Urinary bladder (tissue), 4 donors: ENCODE measurements around the gene HEY2. TPM values are rescaled to one million over a fixed set of nuclear protein-coding genes. Genes with fewer than 3 reads are reported as not detected.

Experiments used
- DNase-seq: peaks from one replicate; pipeline ENCODE4 v3.0.0-alpha.2; 2015; ENCODE audit errors: extremely low spot score
- H3K27ac ChIP-seq: one replicate; pipeline ENCODE4 v1.5.1; 2013; ENCODE audit warnings: low read depth, mild to moderate bottlenecking, moderate library complexity
- H3K36me3 ChIP-seq: one replicate; pipeline ENCODE4 v1.6.1; 2013; ENCODE audit warnings: mild to moderate bottlenecking, moderate library complexity; ENCODE audit not compliant: insufficient read depth
- H3K4me1 ChIP-seq: one replicate; pipeline ENCODE4 v1.6.1; 2013; ENCODE audit warnings: mild to moderate bottlenecking, moderate library complexity; ENCODE audit not compliant: insufficient read depth
- H3K4me3 ChIP-seq: one replicate; pipeline ENCODE4 v1.5.1; 2013; ENCODE audit warnings: low read depth, low read length
- WGBS: extraction: QIAGEN DNeasy Blood & Tissue Kit; methylation state at CpG from one replicate; pipeline ENCODE4 v1.1.7; 2013; 5-methylcytosine and 5-hydroxymethylcytosine counted together
- polyA plus RNA-seq: library from polyadenylated mRNA; stranded (reverse); fragments of 200-250 nt; gene quantifications from one replicate; pipeline ENCODE4 v1.2.3, GENCODE V29; 2013
- total RNA-seq: library from RNA; depleted of rRNA; stranded (reverse); fragments of >200 nt; gene quantifications from one replicate; pipeline ENCODE4 v1.2.3, GENCODE V29; 2014
- donor health status: healthy with polysubstance abuse.
- donor health status: healthy.

HEY2 gene
- total and polyA plus RNA-seq, 2 donors, result 3.0 to 5.6 TPM

GRCh38 chr6:125790358-125791150, 41.1 kb downstream of the HEY2 start, which contains the start of gene NCOA7:
TSS of gene NCOA7 (plus strand) at chr6:125790960. CDS start at chr6:125815355, 24,395 bp downstream.
- Histone ChIP-seq H3K36me3 (no peaks in the 10 kb centered on the region), H3K27ac (peak within 1 kb of the TSS; percentile 98), H3K4me3 (peak within 1 kb of the TSS; percentile 87), H3K4me1 (peaks cover 1% of the 10 kb centered on the region)
- WGBS, result under 1% methylated on average over 100 of the region's 100 CpGs
- peak; percentile 58 for DNase-seq

DNA sequence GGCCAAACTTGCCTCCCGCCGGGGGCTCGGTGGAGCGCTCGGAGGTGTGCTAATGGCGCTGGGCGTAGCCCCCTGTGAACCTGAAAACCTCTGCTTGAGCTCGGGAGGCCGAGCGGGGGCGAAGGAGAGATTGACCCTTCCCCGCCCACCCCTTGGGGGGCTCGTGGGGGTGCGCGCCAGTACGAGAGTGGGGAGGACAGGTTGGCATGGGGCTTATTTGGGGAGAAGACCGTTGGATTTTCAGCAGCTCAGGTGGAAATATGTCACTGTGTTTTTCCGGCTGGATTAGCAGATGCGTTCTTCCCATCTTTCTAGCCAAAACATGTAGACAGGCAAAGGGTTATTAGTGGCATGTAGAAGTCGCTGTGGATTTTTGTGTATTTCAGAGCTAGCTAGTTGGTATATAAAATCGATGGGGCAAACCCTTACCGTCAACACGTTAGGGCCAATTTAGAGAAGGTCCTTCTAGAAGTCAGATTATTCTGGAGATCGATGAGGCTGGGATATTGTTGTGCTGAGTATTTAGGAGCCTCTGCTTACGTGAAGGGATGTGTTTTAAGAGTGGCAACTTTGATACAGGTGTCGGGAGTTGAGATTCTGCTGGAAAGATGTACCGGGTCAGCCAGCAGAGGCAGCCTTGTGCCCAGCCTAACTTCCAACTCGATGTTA, 41.9 kb downstream of the HEY2 start:
- H3K4me3 ChIP-seq, result peak overlapping the region; percentile 87
- peaks cover 2% of the 10 kb centered on the region for H3K4me1 ChIP-seq
- peak overlapping the region; percentile 68 for H3K27ac ChIP-seq
- H3K36me3 ChIP-seq, result no peaks in the 10 kb centered on the region
- no peak for DNase-seq
- under 1% methylated on average over 28 of the region's 28 CpGs for WGBS

DNA sequence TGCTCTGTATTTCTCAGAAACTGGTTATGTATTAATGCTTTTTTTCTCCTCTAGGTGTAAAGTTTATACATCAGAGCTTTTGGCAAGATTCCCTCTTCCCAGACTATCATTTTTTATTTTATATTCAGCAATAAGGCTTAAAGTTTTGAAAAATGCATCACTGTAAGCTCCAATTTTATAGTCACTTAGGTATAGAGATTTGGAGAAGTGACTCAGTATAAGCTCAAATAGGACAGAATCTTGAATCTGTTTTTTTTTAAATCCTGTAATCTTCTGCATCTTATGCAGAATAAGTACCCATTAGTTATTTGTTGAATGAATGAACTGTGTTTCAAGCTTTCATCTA, 42.4 kb downstream of the HEY2 start:
- H3K36me3 ChIP-seq, result no peaks in the 10 kb centered on the region
- DNase-seq, result no peak
- H3K4me3 ChIP-seq, result no peak overlapping the region
- H3K4me1 ChIP-seq, result peaks cover 2% of the 10 kb centered on the region
- H3K27ac ChIP-seq, result no peak overlapping the region

- H3K4me3 ChIP-seq, result no peak overlapping the region
- WGBS, result 74% methylated on average over 3 of the region's 3 CpGs
- H3K27ac ChIP-seq, result no peak overlapping the region
- H3K4me1 ChIP-seq, result peaks cover 2% of the 10 kb centered on the region
- H3K36me3 ChIP-seq, result no peaks in the 10 kb centered on the region
- no peak for DNase-seq
These were observed 42.7 kb downstream of the HEY2 start for GRCh38 chr6:125792172-125792571.

DNA sequence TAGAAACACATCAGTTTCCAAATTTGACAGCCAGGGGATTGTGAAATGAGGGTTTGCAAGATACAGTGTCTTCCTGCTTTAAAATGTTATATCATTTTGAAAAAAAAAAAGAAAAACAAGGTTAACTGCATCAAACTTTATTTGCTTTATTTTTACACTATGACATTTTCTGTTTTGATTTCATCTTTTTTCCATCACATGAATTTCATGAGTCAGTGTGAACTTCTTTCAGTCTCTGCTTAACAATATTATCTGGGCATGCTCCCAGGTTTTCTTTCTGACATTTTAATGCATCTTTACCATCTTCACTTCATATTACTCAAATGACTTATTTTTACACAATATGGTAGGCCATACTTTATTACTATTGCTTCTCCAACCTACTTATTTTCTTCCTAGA, 43.2 kb downstream of the HEY2 start:
- H3K36me3 ChIP-seq, result no peaks in the 10 kb centered on the region

GRCh38 chr6:125793280-125793679, 43.8 kb downstream of the HEY2 start:
- no peak overlapping the region for H3K4me3 ChIP-seq
- peak overlapping the region; percentile 54 for H3K27ac ChIP-seq
- 89% methylated on average over 2 of the region's 2 CpGs for WGBS
- no peak for DNase-seq
- peaks cover 2% of the 10 kb centered on the region for H3K4me1 ChIP-seq
- no peaks in the 10 kb centered on the region for H3K36me3 ChIP-seq

More for the DNA sequence above, 43.2 kb downstream of the HEY2 start:
- DNase-seq, result no peak
- H3K4me1 ChIP-seq, result peaks cover 2% of the 10 kb centered on the region
- no peak overlapping the region for H3K4me3 ChIP-seq
- H3K27ac ChIP-seq, result no peak overlapping the region

GRCh38 chr6:125793863-125794262, 44.4 kb downstream of the HEY2 start:
- Histone ChIP-seq H3K36me3 (no peaks in the 10 kb centered on the region), H3K27ac (no peak overlapping the region), H3K4me1 (peaks cover 2% of the 10 kb centered on the region), H3K4me3 (no peak overlapping the region)
- 80% methylated on average over 3 of the region's 3 CpGs for WGBS
- no peak for DNase-seq

- WGBS, result 91% methylated on average over 5 of the region's 5 CpGs
- Histone ChIP-seq H3K4me1 (peaks cover 2% of the 10 kb centered on the region), H3K4me3 (no peak overlapping the region), H3K36me3 (no peaks in the 10 kb centered on the region), H3K27ac (no peak overlapping the region)
- no peak for DNase-seq
These were observed 45.1 kb downstream of the HEY2 start for GRCh38 chr6:125794342-125795137.

DNA sequence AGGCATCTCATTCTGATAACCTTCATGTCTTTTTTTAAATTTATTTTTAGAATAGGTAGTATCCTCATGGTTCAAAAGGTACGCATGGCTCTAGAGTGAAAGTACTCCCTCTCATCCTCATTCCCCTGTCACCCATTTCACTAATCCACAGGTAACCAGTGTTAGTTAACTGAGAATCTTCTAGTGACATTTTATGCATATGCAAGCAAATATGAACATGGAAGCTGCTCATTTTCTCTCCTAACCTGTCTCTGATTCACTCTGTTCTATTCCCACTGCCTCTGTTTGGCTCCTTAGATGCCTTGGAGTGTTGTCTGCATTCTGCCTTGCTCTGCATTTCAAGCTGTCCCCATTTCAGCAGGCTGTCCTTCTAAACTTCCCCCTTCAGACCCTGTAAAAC, 45.9 kb downstream of the HEY2 start:
- Histone ChIP-seq H3K27ac (no peak overlapping the region), H3K4me1 (peaks cover 2% of the 10 kb centered on the region), H3K4me3 (no peak overlapping the region), H3K36me3 (no peaks in the 10 kb centered on the region)
- no peak for DNase-seq
- WGBS, result 98% methylated on average over 1 of the region's 1 CpG

DNA sequence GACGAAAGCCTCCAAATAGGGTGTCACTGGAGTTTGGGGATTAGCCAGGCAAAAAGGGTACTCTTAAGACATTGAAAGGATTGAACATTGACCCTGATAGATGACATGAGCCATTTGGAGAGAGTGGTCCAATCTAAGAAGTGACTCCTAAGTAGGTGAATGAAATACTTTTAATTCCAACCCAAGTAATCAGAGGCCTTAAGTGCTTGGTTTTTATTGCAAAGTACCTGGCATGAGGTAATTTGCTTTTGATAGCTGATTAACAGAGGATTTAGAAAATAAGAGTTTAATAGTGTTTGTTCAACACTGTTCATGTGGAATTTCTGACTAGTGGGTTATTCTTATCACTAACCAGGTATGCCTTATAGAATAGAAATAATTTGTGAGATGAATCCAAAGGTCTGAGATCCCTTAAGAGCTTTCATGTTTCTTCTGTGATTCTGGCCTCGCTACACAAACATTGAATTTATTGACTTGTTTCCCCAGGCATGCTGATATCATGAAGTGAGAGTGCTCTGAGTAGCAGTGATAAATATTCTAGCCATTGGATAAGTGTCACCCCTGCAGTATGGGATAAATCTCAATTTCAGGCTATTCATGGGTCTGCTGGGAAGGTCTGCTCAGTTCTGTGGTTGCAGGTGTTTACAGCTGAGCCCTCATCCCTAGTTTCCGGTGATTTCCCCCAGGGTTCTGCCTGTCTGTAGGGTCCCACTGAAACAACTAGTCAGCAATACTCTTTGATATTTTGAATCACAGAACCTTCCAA, 47.9 kb downstream of the HEY2 start:
- Histone ChIP-seq H3K27ac (no peak overlapping the region), H3K4me3 (no peak overlapping the region), H3K4me1 (peaks cover 2% of the 10 kb centered on the region), H3K36me3 (no peaks in the 10 kb centered on the region)
- 95% methylated on average over 3 of the region's 3 CpGs for WGBS
- no peak for DNase-seq

GRCh38 chr6:125797886-125798444, 48.5 kb downstream of the HEY2 start:
- 84% methylated on average over 3 of the region's 3 CpGs for WGBS
- Histone ChIP-seq H3K4me3 (no peak overlapping the region), H3K36me3 (no peaks in the 10 kb centered on the region), H3K4me1 (peaks cover 2% of the 10 kb centered on the region), H3K27ac (no peak overlapping the region)
- no peak for DNase-seq

GRCh38 chr6:125798734-125799508, 49.5 kb downstream of the HEY2 start:
- Histone ChIP-seq H3K27ac (no peak overlapping the region), H3K36me3 (no peaks in the 10 kb centered on the region), H3K4me3 (no peak overlapping the region), H3K4me1 (peaks cover 2% of the 10 kb centered on the region)
- WGBS, result 80% methylated on average over 5 of the region's 5 CpGs
- DNase-seq, result no peak
